ENCODE data around the gene GET4. TPM values are rescaled to one million over a fixed set of nuclear protein-coding genes. Genes with fewer than 3 reads are reported as not detected.

GET4 gene
- total RNA-seq, 4 donors from 2014 or later, result 29.8 to 50.2 (median 38.3) TPM

GRCh38 chr7:861222-861621 lies 15.1 kb upstream of the GET4 start:
- Histone ChIP-seq H3K4me3 (no peak overlapping the region), H3K27ac (no peak overlapping the region), H3K4me1 (no peaks in the 10 kb centered on the region), H3K36me3 (peaks cover 4 to 100% (median 26%) of the 10 kb centered on the region in 3 donors), H3K9me3 (no peaks in the 10 kb centered on the region), H3K27me3 (no peaks in the 10 kb centered on the region)
- no peak for DNase-seq (ENCODE audit: low spot score in 2 of 2)
- no peak for TF ChIP-seq POLR2A (IDR thresholded peaks at IDR 0.05)
- no peak for TF ChIP-seq CTCF (IDR thresholded peaks at IDR 0.05)
- no peak for TF ChIP-seq EP300 (IDR thresholded peaks at IDR 0.05)
- 90 to 94% methylated on average over 9 of the region's 9 CpGs for WGBS, 2 donors

- Histone ChIP-seq H3K27ac (no peak overlapping the region), H3K4me1 (peaks cover 0 to 6% (median 0%) of the 10 kb centered on the region in 4 donors), H3K4me3 (no peak overlapping the region), H3K9me3 (no peaks in the 10 kb centered on the region), H3K36me3 (peaks cover 4 to 100% (median 18%) of the 10 kb centered on the region in 3 donors), H3K27me3 (no peaks in the 10 kb centered on the region)
- DNase-seq (ENCODE audit: low spot score in 2 of 2), result no peak
- TF ChIP-seq CTCF (IDR thresholded peaks at IDR 0.05) (no peak), EP300 (IDR thresholded peaks at IDR 0.05) (no peak), POLR2A (IDR thresholded peaks at IDR 0.05) (no peak)
- 85 to 87% methylated on average over 6 of the region's 6 CpGs for WGBS, 2 donors
Measured at GRCh38 chr7:862157-862556, 14.2 kb upstream of the GET4 start.

GRCh38 chr7:863106-863505 lies 13.2 kb upstream of the GET4 start:
- Histone ChIP-seq H3K36me3 (peaks cover 4 to 100% (median 18%) of the 10 kb centered on the region in 3 donors), H3K27ac (no peak overlapping the region), H3K4me3 (no peak overlapping the region), H3K4me1 (peaks cover 0 to 13% (median 3%) of the 10 kb centered on the region in 4 donors), H3K27me3 (no peaks in the 10 kb centered on the region), H3K9me3 (no peaks in the 10 kb centered on the region)
- WGBS, 2 donors, result 89 to 93% methylated on average over 16 of the region's 16 CpGs
- TF ChIP-seq POLR2A (IDR thresholded peaks at IDR 0.05) (no peak), EP300 (IDR thresholded peaks at IDR 0.05) (no peak), CTCF (IDR thresholded peaks at IDR 0.05) (no peak)
- no peak for DNase-seq (ENCODE audit: low spot score in 2 of 2)

- Histone ChIP-seq H3K27ac (peak overlapping the region; percentile 51 to 83 (median 64)), H3K36me3 (peaks cover 0 to 97% (median 17%) of the 10 kb centered on the region in 3 donors), H3K27me3 (no peaks in the 10 kb centered on the region), H3K4me1 (peaks cover 0 to 13% (median 3%) of the 10 kb centered on the region in 4 donors), H3K4me3 (no peak overlapping the region), H3K9me3 (no peaks in the 10 kb centered on the region)
- WGBS, 2 donors, result 92 to 96% methylated on average over 20 to 25 of the region's 25 CpGs
- no peak for DNase-seq (ENCODE audit: low spot score in 2 of 2)
- TF ChIP-seq CTCF (IDR thresholded peaks at IDR 0.05), result no peak
- no peak for TF ChIP-seq POLR2A (IDR thresholded peaks at IDR 0.05)
- no peak for TF ChIP-seq EP300 (IDR thresholded peaks at IDR 0.05)
Measured at GRCh38 chr7:865921-866320, 10.4 kb upstream of the GET4 start.

- Histone ChIP-seq H3K36me3 (peaks cover 0 to 97% (median 9%) of the 10 kb centered on the region in 3 donors), H3K9me3 (no peaks in the 10 kb centered on the region), H3K27me3 (no peaks in the 10 kb centered on the region), H3K4me1 (peaks cover 0 to 13% (median 3%) of the 10 kb centered on the region in 4 donors), H3K27ac (peak overlapping the region in 3 of 4 donors; percentile 44 to 83 (median 74)), H3K4me3 (no peak overlapping the region)
- peak; percentile 48 to 62 for TF ChIP-seq EP300 (IDR thresholded peaks at IDR 0.05)
- TF ChIP-seq CTCF (IDR thresholded peaks at IDR 0.05), result no peak
- TF ChIP-seq POLR2A (IDR thresholded peaks at IDR 0.05), result peak in 1 of 2 donors; percentile 16
- WGBS, 2 donors, result 44 to 73% methylated on average over 18 of the region's 18 CpGs
- DNase-seq (ENCODE audit: low spot score in 2 of 2), result peak; percentile 48 to 59
Measured at GRCh38 chr7:867001-867405, 9.4 kb upstream of the GET4 start.
